Thyroid gland (tissue), 4 donors: Measurements from ENCODE around the gene FFAR4.

Experiments
- POLR2A ChIP-seq, 2 donors: fragments of 450-650 bp; IDR thresholded peaks; one replicate each; pipeline ENCODE4 v1.6.1; 2017; ENCODE audit warnings: antibody characterized with exemption in 2 of 2, mild to moderate bottlenecking in 2 of 2, moderate library complexity in 1 of 2
- TF ChIP-seq, protein P1 (sequence below), 6 experiments: fragments of 200-600 bp in 3 of 6; fragments of 450-650 bp in 3 of 6; sonication (generic) in 3 of 6; IDR thresholded peaks; one replicate each; pipeline ENCODE4 v1.5.1; 2016 to 2019; ENCODE audit warnings: antibody characterized with exemption in 6 of 6, mild to moderate bottlenecking in 2 of 6, inconsistent platforms in 1 of 6, moderate library complexity in 1 of 6

DNA sequence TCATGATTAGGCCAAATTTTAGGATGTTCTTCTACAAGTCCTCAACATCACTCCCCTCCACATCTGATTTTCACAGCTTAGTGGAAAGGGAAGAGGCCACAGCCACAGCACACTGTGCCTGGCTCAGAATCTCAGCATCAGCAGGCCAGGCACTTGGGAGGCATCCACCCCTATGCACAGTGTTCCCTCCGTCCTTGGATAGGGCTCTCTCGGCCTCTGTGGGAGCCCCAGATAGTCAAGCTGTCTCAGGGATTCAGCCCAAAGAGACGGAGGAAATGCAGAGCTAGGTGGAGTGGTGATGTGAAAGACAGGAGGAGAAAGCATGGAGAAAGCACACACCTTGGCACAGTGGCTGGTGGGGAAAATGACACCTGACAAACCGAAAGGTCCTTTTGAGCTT is 33.3 kb downstream of the FFAR4 start:
- TF ChIP-seq, protein P1, sequence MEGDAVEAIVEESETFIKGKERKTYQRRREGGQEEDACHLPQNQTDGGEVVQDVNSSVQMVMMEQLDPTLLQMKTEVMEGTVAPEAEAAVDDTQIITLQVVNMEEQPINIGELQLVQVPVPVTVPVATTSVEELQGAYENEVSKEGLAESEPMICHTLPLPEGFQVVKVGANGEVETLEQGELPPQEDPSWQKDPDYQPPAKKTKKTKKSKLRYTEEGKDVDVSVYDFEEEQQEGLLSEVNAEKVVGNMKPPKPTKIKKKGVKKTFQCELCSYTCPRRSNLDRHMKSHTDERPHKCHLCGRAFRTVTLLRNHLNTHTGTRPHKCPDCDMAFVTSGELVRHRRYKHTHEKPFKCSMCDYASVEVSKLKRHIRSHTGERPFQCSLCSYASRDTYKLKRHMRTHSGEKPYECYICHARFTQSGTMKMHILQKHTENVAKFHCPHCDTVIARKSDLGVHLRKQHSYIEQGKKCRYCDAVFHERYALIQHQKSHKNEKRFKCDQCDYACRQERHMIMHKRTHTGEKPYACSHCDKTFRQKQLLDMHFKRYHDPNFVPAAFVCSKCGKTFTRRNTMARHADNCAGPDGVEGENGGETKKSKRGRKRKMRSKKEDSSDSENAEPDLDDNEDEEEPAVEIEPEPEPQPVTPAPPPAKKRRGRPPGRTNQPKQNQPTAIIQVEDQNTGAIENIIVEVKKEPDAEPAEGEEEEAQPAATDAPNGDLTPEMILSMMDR (IDR thresholded peaks at IDR 0.05) = no peak
- TF ChIP-seq POLR2A (IDR thresholded peaks at IDR 0.05) = no peak
